Epithelial cell of umbilical artery (primary cell): ENCODE measurements around the gene SLC6A1. TPM values are rescaled to one million over a fixed set of nuclear protein-coding genes. Genes with fewer than 3 reads are reported as not detected.

ENCODE experiments used
- total RNA-seq: library from RNA; depleted of rRNA; stranded (reverse); fragments of >200 nt; gene quantifications from 2 replicates; pipeline ENCODE4 v1.2.3, GENCODE V29; 2014

The SLC6A1 gene
- not detected in 2 replicates for total RNA-seq

GRCh38 chr3:10992017-10992942 is at the start of gene SLC6A1:
Gene SLC6A1, plus strand, starts transcription at chr3:10992748. Its CDS starts 24,464 bp downstream, at chr3:11017212.

Other genes starting within 250 kb of the SLC6A1 start
- gene SLC6A11, start 176.5 kb upstream of the SLC6A1 start, total RNA-seq: not detected in 2 replicates
- 17.2 and 17.9 TPM in 2 replicates for gene HRH1, start 161.7 kb downstream of the SLC6A1 start, total RNA-seq